GM21526 (cell line): ENCODE measurements around the gene ACTG2.
"Not testable (repeated sequence)": the region's sequence is repeated elsewhere in the genome, so short reads cannot be mapped to it uniquely, and the experiment has no call there.

ENCODE experiments used
- ATAC-seq: cut with Tn5 transposase; IDR thresholded peaks from one replicate; pipeline ENCODE4 v1.9.1; 2021; ENCODE audit warnings: moderate library complexity; ENCODE audit not compliant: unreplicated experiment, low FRiP score

The ACTG2 gene

DNA sequence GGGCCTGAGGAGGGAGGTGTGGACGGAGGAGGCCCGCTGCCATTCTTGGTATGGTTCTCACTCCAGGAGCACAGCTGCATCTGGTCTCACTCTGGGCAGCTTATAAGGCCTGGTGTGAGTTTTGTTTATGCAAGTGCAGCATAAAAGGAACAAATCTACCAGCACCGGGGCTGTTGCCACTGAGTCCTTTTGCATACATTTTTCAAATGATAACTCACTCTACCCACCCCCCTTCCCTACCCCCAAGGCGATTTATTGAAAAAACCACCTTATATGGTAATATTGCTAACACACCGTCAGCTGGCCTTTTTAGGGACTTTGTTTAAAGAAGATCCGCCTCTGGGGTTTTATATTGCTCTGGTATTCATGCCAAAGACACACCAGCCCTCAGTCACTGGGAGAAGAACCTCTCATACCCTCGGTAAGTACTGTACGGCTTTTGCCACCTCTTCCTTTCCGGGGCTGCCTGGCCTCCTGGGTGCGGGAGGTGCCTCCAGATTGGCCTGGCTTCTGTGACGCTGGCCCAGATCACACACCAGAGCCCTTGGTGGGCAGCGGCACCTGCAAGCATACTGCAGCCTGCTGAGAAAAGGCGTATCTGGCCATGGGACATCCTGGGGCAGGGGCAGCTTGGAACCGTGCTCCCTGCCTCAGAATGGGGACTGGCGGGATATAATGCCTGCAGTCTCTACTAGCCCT lies at the start of gene ACTG2:
ACTG2 (plus strand) TSS at position 378 of the 699 bp plus-strand sequence. CDS start 8,304 bp downstream, outside the sequence.
- no peak for ATAC-seq

DNA sequence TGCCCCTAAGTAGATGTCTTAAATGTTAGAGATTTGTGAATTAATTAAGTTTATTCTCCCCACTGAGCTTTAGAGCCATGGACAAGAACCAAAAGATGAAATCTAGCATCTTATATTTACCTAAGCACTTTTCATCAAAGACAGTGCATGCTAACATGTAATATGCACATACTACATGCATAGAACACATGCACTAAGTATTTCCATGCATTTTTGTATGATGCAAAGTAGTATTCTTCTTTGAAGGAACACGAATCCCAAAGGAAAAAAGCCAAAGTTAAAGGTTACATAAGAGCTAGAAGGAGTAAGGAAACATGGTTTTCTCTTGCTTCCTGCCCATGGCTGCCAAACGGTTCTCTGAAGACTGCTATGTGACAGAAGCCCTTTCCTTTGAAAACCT lies 48.7 kb upstream of the ACTG2 start:
- no peak for ATAC-seq

DNA sequence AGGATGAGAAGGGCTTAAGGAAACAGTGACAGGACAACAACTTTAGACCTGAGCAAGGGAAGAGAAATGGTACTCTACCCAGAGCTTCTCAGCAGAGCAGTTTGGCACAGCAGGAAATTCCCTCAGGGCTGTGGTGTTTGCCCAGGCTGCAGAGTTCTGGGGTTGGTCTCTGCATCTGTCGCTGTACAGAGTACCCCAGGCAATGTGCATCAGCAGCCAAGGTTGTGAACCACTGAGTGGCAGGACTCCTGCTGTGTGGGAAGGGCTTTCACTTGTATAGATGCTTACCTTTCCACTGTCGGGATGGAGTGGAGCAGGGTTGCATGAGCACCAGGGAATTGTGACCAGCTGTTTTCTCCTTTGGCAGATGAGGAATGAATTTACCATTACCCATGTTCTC lies 42.8 kb upstream of the ACTG2 start:
- ATAC-seq, result no peak

DNA sequence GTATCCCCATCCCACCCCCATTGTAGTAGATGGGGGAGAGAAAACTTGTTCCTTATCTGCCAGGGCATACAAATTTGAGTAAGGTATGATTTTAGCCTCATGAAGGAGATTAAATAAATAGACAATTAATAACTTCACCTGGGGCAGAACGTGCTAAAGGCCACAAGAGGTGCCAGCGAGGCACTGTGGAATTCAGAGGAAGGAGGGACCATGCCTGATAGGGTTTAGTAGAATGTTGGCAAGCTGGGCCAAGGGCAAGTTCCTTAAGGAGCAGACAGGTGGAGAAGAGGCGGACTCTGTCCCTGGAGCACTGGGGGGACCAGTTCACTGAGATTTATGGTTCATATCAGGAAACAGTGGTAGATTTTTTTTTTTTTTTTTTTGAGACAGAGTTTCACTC lies 41.5 kb upstream of the ACTG2 start:
- no peak for ATAC-seq

DNA sequence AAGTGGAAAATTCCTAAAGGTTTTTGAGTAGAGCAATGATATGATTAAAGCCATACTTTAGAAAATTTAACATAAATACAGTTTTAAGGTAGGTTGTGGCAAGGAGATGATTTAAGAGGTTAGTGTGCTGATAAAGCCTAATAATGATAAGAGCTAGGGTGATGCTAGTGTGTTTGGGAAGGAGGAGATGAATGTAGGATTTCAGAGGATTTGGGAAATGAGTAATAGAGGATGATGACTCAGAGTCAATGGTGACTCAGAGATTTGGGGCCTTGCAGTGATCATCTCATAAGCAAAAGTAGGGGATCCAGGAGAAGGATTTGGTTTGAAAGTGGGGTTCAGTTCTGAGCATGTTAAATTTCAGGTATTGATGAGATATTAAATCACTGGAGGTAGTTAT lies 40.8 kb upstream of the ACTG2 start:
- no peak for ATAC-seq

DNA sequence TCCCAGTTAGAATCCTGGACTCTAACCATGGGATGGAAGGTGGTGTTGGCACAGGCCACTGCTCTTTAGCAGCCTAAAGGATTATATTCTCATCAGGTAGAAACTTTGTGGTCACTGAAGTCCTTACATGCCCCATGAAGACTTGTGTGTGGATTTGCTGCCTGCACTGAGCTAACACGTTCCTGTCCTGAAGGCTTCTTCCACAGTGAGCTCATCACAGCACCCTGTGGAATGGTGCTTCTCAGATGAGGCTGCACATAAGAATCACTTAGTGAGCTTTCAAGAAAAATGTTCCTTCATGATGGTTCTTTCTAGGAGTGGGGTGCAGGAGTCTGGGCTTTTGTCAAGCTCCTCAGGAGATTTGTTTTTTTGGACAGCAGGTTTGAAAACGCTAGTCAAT lies 37.3 kb upstream of the ACTG2 start:
- ATAC-seq, result no peak

DNA sequence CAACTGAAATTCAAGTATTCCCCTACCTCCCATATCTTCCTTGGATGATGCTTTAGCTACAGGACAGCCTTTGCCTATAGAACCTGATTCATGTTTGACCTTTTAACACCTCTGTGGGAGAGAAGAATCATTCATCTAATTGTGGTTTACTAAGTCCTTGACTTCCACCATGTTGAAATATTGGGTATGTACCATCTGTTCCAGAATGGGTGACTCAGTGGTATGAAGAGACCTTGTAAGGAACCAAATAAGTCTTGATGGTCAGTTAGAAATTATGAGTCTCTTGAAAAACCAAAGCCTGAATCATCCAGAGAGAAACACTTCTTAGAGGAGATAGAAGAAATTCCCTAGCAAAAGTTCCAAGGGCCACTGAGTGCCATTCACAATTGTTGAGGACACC lies 36.6 kb upstream of the ACTG2 start:
- no peak for ATAC-seq

DNA sequence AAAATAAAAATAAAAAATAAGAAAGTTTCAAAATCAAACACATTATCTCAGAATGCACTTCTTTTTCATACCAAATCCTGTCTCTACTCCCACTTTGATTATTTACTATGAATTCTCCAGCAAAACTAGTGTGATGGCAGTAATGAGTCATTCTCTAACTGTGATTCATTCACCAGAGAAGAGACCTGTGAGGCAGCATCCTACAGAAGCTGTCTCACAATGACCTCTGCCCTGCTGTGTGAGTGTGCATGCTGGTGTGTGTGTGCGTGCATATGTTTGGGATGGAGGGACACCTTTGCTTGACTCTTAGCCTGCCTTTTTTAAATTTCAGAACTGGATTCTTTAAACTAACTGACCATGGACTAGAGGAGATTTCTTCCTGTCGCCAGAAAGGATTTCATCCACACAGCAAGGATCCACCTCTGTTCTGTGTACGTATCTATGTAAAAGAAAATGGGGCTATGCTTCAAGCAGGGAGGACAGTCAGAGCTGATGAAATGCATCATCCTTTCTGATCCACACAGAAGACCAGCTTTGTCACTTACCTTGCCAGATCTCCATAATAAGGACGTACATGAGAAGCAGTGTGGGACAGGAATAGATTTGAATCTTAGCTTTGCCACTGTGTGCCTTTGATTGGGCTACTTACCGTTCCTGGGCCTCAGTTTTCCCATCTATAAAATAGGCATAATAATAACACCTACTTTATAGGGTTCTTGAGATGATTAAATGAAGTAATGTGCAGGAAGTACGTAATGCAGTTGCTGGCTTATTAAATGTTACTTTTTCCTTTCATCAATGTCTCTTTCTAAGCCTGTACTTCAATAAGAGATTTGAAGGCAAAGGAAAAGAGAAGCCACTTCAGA lies 32.9 kb upstream of the ACTG2 start:
- ATAC-seq, result no peak

DNA sequence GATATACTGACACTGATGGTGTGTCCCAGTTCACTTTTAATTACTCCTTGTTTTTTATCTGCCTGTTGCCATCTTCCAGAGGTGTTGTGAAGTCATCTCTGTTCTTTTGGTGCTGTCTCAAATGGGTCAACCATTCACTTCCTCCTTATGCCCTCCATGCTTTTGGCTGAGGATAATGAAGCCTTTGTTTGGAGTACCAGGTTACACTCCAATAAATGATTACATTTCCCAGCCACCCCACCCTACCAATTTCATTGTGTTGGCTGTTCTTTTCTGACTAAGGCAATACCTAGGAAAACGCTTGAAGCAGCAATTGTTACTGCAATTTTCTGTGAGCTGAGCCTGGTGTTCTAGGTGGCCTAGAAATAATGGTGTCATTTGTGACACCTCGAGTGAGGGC lies 29.8 kb upstream of the ACTG2 start:
- ATAC-seq, result no peak

DNA sequence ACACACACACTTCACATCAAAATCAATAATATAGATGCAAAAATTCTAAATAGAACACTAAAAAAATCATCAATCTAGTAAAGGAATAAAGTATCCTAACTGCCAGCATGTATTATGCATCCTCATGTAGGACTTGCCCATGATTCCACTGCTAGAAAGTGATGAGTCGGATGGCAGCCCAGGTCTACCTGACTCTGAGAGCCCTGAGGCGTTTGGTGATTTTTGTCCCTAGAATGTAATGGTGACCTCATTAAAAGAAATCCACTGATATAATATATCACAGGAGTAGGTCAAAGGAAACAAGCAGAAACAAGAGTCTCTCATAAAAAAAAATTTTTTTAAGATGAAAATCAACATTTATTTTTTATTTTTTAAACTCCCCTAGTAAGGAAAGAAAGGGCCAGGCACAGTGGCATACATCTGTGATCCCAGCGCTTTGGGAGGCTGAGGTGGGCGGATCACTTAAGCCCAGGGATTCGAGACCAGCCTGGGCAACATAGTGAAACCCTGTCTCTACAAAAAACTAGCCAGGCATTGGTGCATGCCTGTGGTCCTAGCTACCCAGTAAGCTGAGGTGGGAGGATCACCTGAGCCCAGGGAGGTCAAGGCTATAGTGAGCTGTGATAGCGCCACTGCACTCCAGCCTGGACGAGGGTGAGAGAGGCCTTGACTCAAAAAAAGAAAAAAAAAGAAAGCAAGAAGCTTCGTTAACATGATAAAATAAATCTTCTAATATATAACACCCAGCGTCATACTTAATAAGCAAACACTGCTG lies 24.4 kb upstream of the ACTG2 start:
- no peak for ATAC-seq

DNA sequence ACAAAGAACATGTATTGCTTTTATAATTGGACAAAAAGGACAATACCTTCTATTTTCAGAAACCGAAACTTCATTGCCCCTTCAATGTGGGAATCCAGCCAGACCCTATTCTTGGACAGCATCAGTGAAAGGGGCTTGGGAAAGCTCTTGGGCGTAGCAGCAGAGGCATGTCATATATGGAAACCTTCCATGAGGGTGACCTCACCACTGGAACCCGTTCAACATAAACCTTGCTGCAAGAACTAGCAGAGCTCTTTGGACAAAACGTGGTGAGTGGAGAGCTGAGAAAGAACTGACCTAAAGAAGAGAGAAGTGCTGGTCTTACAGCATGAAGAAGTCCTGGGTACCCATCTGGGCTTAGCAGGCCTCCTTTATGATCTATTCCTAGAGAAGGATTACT lies 22.7 kb upstream of the ACTG2 start:
- ATAC-seq, result no peak

DNA sequence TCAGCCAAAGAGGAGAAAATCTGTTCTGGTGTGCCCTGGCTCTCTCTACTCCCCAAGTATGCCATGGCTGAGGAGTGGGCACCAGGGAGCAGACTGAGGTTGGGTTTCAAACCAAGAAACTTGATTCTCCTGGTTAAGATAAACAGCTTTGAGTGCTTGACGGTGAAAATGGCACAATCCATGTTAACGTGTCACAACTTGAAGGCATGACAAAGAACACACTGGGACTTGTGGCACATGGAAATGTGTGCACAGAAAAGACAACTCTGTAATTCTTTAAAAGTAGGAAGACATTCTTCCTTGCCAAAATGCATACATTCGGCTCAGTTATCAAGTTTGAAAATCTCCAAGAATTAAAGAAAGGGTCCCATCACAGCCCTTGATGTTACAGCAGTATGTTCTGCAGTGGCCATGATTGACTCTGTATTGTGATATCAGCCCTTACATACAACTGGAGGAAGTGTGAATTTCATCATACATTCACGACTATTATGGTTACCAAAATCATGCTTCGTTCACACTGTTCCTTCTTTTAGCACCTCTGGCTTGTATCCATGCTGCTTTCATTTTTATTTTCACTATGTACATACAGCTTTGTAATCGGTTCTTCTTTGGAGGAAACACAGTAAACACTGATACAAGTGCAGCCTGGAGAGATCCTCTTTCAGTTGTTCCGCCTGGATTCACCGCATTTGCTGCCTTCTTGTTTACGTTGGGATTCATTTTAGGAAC lies 15.6 kb upstream of the ACTG2 start:
- no peak for ATAC-seq

DNA sequence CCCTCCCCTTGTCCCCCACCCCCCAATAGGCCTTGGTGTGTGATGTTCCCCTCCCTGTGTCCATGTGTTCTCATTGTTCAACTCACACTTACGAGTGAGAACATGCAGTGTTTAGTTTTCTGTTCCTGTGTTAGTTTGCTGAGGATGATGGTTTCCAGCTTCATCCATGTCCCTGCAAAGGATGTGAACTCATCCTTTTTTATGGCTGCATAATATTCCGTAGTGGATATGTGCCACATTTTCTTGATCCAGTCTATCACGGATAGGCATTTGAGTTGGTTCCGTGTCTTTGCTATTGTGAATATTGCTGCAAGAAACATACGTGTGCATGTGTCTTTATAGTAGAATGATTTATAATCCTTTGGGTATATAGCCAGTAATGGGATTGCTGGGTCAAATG lies 14.8 kb upstream of the ACTG2 start:
- ATAC-seq, result not testable (repeated sequence)

DNA sequence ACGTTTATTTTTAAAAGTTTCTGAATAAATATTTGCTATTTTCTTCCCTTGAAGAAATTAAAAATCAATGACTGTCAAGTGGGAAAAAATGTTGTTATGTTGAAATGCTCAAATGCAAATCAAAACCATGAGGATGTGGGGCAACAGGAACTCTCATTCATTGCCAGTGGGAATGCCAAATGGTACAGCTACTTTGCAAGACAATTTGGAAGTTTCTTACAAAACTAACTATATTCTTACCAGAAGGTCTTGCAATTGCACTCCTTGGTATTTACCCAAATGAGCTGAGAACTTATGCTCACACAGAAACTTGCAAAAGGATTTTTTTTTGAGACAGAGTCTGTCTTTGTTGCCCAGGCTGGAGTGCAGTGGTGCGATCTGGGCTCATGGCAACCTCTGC lies 7.4 kb upstream of the ACTG2 start:
- no peak for ATAC-seq

DNA sequence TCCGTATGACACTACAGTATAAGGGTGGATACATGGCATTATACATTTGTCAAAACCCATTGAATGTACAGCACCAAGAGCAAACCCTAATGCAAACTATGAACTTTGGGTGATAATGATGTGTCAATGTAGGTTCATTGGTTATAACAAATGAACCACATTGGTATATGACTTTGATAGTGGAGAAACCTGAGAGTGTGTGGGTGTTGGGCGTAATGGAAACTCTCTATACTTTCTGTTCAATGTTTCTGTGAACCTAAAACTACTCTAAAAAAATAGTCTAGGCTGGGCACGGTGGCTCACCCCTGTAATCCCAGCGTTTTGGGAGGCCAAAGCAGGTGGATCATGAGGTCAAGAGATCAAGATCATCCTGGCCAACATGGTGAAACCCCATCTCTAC lies 6.5 kb upstream of the ACTG2 start:
- no peak for ATAC-seq

DNA sequence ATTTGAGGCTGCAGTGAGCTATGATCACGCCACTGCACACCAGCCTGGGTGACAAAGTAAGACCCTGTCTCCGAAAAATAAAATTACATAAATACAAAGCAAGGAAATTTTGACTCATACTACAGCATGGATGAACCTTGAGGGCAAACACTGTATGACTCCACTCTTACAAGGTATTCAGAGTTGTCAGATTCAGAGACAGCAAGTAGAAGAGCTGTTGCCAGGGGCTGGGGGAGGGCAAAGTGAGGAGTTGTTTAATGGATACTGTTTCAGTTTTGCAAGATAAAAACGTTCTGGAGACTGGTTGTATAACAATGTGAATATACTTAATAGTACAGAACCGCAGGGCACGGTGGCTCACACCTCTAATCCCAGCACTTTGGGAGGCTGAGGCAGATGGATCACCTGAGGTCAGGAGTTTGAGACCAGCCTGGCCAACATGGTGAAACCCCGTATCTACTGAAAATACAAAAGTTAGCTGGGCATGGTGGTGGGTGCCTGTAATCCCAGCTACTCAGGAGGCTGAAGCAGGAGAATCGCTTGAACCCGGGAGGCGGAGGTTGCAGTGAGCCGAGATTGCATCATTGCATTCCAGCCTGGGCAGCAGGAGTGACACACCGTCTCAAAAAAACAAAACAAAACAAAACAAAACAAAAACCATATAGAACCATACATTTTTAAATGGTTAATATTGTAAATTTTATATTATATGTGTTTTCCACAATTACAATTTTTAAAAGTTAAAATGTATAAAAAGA lies 5.0 kb upstream of the ACTG2 start:
- not testable (repeated sequence) for ATAC-seq

DNA sequence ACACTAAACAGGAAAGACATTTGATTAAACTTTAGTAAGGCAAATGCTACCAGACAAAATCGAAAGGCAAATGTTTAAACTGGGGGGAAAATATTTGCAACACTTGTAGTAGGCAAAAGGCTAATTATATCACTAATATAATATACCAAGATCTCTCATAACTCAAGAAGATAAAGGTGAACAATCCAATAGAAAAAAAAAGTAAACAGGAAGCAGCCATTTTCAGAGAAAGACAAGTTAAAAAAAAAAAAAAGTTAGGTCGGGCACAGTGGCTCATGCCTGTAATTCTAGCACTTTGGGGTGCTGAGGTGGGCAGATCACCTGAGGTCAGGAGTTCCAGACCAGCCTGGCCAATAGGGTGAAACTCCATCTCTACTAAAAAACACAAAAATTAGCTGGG lies 4.4 kb upstream of the ACTG2 start:
- no peak for ATAC-seq

DNA sequence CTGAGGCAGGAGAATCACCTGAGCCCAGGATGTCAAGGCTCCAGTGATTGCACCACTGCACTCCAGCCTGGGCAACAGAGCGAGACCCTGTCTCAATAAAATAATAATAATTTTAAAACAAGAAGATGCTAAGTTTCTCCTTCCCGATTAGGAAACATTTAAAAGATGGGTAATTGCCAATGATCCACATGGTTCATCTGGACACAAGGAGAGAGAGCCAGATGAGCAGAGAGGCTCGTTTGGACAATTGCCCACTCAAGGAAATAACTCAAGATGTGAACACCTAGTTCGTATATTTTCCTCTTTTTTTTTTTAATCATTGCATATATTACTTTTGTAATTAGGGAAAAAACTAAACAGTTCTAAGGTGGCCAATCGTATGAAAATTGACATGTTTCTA lies 3.6 kb upstream of the ACTG2 start:
- ATAC-seq, result no peak

DNA sequence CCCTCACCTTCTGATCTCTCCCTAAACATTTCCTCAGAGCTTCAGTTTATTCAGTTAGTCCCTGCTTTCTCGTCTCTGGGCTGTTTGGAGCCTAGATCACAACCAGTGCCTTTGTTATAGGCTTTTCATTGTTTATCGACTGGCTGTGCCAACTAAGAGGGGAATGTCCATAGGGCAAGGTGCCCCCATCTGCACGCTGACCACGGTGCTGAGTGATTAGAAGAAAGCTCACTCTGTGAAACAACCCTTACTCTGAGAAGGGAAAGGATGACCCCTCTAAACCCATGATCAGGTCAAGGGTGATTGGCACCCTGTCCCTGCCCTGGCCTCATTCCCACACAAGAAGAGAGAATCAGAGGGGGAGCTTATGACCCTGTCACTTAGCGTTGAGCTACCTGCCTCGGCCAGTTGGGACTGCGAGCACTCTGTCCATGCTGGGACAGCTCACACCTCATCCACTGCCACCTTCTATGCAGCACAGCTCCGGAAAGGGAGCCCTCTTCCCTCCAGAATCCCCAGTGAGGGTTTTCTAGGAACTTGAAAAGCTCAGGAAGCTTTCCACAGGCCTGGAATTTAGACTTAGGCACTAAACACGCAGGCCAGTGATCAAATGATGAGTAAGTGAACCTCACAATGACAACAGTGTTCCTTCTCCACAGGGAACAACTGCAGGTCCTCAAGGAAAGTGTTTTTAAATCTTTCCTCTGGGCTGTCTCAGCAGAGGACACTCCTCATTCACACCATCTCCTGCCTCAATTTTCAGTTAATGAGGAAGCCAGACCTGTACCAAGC lies 2.3 kb upstream of the ACTG2 start:
- ATAC-seq, result no peak
